Measurements from ENCODE around the gene RNF166.

Gene RNF166

GRCh38 chr16:88712362-88712979 lies 6.3 kb upstream of the RNF166 start:
- DNase-seq: no peak

- DNase-seq: no peak
Observed at GRCh38 chr16:88711750-88712340, 5.6 kb upstream of the RNF166 start.

DNA sequence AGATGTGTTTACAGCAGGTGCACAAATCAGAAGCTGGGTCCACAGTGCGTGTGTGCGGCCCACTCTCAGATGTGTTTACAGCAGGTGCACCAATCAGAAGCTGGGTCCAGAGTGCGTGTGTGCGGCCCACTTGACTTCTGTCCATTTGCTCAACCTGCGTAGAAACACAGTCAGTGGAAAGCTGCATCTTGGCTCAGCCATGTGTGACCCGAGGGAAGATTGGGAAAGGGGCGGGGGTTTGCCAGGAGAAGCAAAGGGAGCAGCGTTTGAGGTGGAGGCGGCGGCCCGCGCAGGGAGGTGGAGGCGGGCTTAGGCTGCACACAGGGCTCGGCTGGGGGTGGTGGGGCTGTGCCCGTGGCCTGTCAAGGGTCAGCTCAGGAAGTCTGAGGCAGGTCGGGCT lies 4.3 kb upstream of the RNF166 start:
- DNase-seq: no peak

GRCh38 chr16:88706965-88707826 lies 988 bp upstream of the RNF166 start:
- DNase-seq: no peak

DNA sequence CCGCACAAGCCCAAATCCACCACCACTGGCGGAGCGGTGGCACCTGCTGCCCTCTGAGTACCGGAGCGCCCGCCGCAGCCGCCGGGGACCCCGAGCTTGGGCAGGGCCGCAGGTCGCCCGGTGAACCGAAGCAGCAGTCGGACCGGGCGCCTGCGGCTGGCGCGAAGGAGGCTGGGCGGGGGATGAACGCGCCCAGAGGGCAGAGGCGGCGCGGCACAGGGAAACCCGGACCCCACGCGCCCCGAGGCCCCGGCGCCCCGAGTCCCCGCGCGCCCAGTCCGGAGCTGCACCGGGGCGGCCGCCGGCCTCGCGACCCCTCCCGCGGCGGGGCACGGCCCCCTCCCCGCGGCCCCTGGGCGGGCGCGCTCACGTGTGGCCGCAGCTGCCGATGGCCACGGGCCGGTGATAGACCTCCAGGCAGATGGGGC lies 393 bp downstream of the RNF166 start:
- DNase-seq: peak in 2 of 56 donors; percentile 25 to 47

DNA sequence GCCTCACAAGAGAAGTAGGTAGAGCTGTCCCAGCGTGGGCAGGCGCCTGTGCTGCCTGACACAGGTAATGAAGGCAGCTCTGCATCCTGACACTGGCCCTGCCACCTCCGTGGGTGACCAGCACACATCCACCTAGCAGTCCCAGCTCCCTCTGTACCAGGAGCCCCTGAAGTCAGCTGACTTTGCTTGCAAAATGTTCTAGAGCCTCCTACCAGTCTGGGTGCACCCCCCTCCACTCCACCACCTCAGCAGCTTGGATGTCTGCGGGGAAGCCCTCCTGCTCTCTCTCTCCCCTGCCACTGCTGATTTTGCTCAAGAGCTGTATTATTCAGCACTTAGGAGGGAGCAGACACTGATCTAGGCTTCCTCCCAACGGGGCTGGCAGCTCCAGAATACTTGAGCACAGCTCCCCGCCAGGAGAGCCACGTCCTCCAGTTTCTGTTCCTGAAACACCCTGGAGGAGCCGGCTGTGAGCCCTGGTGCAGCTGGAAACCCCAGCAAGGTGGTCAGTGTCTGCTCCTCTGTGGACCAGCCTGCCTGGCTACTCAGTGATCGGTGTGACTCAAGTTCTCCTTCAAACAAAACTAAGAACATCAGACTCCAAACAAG lies 1.0 kb downstream of the RNF166 start:
- peak in 18 of 56 donors; percentile 11 to 46 (median 27) for DNase-seq

DNA sequence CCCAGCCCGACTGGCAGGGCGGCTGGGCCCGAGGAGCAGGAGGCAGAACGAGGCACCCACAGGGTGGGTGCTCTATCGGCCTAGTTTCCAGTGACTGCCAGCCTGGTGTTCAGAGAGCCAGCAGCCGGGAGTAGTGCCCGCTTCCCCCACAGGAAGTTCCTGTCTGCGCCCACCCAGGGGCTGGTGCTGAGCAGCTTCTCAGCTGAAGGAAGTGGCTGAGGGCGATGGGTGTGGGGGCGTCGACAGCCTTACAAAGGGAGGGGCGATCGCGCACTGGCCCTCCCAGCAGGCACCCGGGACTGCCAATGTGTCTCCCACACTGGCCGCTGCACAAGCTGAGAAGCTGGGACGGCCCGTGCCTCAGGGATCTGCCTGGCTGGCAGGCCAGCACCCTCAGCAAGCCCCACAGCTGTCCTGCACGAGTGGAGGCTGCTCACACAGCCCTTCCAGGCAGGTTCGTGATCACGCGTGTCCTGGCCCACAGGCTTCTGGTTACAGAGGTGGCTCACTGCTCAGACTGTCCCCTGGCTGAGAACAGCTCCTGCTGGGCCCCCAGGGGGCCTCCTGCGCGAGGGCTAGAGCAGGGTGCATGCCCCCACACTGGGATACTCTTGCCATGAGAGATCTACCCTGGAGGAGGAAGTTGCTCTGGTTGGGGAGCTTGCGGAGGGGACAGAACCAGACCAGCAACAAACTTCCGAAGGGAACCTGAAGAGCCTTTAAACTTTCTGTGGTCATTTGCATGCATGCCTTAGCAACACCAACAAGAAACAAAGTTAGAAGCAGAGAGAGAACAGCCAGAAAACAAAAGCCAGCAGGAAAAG lies 2.5 kb downstream of the RNF166 start:
- DNase-seq: peak in 37 of 56 donors; percentile 12 to 67 (median 37)

- no peak for DNase-seq
Observed at GRCh38 chr16:88702371-88703210, 3.6 kb downstream of the RNF166 start.

DNA sequence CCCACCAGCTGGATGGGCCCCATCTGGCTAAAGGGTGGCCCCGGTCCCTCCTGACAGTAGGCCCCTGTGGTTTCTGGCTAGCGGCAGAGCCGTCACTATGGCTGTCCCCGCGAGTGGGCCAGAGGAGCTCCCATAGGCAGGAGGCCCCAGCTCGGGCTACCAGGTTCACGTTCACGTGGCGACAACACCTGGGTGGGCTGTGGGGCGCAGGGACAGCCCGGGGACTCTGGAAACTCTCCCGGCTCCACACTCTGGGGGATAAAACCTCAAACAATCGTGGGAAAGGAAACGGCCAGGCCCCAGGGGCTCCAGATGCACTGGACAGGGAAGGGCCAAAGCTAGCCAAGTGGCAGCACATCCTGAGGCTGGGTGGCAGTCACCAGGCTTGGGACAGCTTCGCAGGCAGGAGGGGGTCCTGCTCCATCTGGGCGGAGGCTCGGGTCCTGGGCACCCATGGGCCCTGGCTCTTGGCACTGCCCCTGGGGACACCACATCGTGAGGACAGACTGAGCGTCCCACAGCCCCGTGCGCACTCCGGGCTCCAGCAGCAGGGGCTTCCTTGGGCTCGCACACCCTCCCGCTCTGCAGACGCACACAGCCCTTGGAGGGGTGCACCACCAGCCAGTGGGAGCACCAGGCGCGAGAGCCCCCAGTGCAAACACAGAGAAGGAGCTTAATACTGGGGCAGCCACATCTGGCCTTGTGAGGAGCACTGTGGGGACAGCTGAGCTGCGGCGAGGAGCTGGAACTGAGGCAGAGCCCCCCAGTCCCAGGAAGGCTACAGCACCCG lies 4.4 kb downstream of the RNF166 start:
- DNase-seq: no peak

- peak in 40 of 56 donors; percentile 3 to 72 (median 44) for DNase-seq
Observed at GRCh38 chr16:88700636-88701482, 5.3 kb downstream of the RNF166 start.

DNA sequence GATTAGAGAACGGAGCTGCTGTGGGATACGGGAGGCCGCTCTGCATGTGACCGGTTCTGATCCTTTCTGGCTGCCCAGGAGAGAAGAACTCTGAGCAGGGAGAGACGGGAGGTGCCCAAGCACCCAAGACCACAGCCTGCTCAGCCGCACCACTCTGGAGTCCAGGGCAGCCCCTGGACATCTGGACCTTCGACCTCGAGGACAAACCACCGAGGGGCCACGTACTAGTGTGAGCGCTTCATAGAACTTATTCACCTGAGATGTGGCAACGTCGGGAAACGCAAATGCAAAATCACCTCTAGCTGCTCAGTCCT lies 5.9 kb downstream of the RNF166 start:
- no peak for DNase-seq

- no peak for DNase-seq
Observed at GRCh38 chr16:88699180-88699579, 7.0 kb downstream of the RNF166 start.

GRCh38 chr16:88698646-88699045 lies 7.6 kb downstream of the RNF166 start:
- DNase-seq: no peak

DNA sequence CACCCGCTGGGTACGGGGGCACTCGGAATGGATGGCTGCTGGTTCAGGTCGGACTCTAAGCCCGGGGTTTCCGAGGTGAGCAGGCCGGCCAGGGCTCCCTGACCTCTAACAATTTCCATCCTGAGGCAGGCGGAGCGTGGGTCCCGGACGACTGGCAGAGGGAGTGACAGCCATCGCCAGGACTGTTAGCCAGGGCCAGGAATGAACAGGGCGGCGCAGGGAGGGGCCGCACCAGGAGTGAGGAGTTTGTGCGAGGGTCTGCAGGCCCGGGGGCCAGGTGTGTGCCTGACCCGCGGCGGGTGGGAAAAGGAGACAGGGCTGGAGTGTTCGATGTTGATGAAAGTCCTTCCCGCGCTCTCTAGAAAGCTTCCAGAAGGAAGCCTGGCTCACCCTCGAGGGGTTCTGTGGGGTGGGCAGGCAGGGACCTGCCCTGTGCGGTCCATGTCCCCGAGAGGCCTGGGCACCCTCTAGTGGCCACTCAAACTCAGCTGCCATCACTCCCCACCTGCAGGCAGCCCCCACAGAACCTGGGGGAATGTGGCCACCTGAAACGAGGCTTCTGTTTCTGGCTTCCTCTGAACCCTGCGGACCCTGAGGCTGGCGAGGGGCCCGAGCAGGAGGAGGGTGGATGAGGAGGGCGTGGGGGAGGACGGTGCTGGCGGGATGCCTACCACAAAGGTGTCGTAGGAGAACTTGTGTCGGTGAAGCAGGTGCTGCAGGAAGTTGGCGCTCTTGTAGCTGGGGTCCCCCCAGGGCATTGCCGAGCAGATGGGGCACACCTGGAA lies 8.2 kb downstream of the RNF166 start:
- DNase-seq: no peak

- DNase-seq: no peak
Observed at GRCh38 chr16:88697116-88697830, 8.9 kb downstream of the RNF166 start.

DNA sequence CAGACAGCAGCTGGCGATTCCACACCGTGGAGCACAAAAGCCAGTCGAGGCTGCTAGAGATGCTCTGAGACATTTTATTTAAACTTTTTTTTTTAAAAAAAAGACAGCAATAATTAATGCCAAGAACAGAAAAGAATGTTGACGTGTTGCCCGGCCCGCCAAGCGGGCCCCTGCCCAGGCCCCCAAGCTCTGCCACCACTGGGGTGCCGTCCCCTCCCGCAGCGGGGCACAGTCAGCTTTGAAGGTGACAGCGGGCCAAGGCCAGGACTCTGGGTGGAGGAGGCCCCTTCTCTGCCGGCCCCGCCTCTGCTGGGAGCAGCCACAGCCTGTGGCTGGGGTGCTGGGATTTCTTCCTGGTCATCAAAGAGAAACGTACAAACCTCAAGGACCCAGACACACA lies 9.8 kb downstream of the RNF166 start:
- no peak for DNase-seq

DNA sequence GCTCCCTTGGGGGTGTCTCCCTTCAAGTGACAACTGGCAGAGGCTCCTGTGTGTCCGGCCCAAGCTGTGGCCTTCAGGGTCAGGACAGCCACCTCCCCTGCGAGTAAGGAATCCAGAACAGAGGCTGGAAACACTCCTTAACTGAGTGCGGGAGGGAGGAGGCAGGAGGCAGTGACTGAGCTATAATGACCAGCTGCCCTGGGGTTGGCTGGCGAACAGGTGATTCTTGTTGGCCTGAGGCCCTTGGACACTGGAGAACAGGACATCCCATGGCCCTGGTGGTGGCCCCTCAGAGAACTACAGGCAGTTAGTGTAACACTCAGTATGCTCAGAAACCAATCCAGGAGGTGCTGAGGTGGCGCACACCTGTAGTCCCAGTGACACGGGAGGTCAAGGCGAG lies 10.5 kb downstream of the RNF166 start:
- no peak for DNase-seq
